Measurements from ENCODE around the gene NRDE2. TPM values are rescaled to one million over a fixed set of nuclear protein-coding genes. Genes with fewer than 3 reads are reported as not detected.

The NRDE2 gene
- total RNA-seq, 2 experiments from 2014 or later, result 12.3 to 16.6 TPM

- Histone ChIP-seq H3K27ac (ENCODE audit: low read depth, low read length, poor library complexity, severe bottlenecking) (no peak overlapping the region), H4K20me1 (ENCODE audit: insufficient read depth, low read length) (no peaks in the 10 kb centered on the region), H3K36me3 (ENCODE audit: insufficient read depth, low read length) (peaks cover 79% of the 10 kb centered on the region), H3K4me3 (ENCODE audit: low read depth, low read length, poor library complexity, severe bottlenecking) (no peak overlapping the region), H3K79me2 (ENCODE audit: insufficient read depth, low read depth, low read length) (no peaks in the 10 kb centered on the region), H3K4me1 (ENCODE audit: insufficient read depth, low read length, poor library complexity, severe bottlenecking) (no peaks in the 10 kb centered on the region), H3K9me2 (ENCODE audit: insufficient read depth, low read length) (no peaks in the 10 kb centered on the region), H3K9me3 (ENCODE audit: low read length) (no peaks in the 10 kb centered on the region), H3K4me2 (ENCODE audit: low read length) (no peak overlapping the region), H2AFZ (ENCODE audit: low read length) (no peak overlapping the region)
- no peak for DNase-seq (ENCODE audit: low spot score)
- POLR2A ChIA-PET, result no interaction called here
- intact Hi-C loops (cut with micrococcal nuclease; ENCODE audit: unreplicated experiment), result no loop called here
- CTCF ChIA-PET (ENCODE audit: unreplicated experiment), result no interaction called here
- TF ChIP-seq CTCF (conservative IDR thresholded peaks at IDR 0.05; ENCODE audit: low read length) (no peak), EZH2phosphoT487 (IDR thresholded peaks at IDR 0.05; ENCODE audit: borderline replicate concordance, low read depth, low read length) (no peak)
- BruUV-seq (replicated peaks), result no TSS peak
Observed at GRCh38 chr14:90272523-90272922, 59.2 kb downstream of the NRDE2 start.

- no peak for DNase-seq (ENCODE audit: low spot score)
- no peak overlapping the region for H2AFZ ChIP-seq (ENCODE audit: low read length)
- no peaks in the 10 kb centered on the region for H3K9me3 ChIP-seq (ENCODE audit: low read length)
- no peak overlapping the region for H3K27ac ChIP-seq (ENCODE audit: low read depth, low read length, poor library complexity, severe bottlenecking)
- BruUV-seq (replicated peaks), result no TSS peak
- POLR2A ChIA-PET, result interaction anchor here (1.1 kb wide), 1 partner anchor 11 kb away, joined by 3 read pairs; no protein-coding TSS in a partner anchor
- H3K36me3 ChIP-seq (ENCODE audit: insufficient read depth, low read length), result peaks cover 94% of the 10 kb centered on the region
- H3K4me3 ChIP-seq (ENCODE audit: low read depth, low read length, poor library complexity, severe bottlenecking), result no peak overlapping the region
- H3K4me1 ChIP-seq (ENCODE audit: insufficient read depth, low read length, poor library complexity, severe bottlenecking), result peaks cover 9% of the 10 kb centered on the region
- intact Hi-C loops (cut with micrococcal nuclease; ENCODE audit: unreplicated experiment), result no loop called here
- CTCF ChIA-PET (ENCODE audit: unreplicated experiment), result no interaction called here
- no peak overlapping the region for H3K4me2 ChIP-seq (ENCODE audit: low read length)
- no peaks in the 10 kb centered on the region for H3K9me2 ChIP-seq (ENCODE audit: insufficient read depth, low read length)
- H4K20me1 ChIP-seq (ENCODE audit: insufficient read depth, low read length), result no peaks in the 10 kb centered on the region
- no peaks in the 10 kb centered on the region for H3K79me2 ChIP-seq (ENCODE audit: insufficient read depth, low read depth, low read length)
- TF ChIP-seq EZH2phosphoT487 (IDR thresholded peaks at IDR 0.05; ENCODE audit: borderline replicate concordance, low read depth, low read length), result no peak
Observed at GRCh38 chr14:90268420-90268819, 63.3 kb downstream of the NRDE2 start.

GRCh38 chr14:90266441-90267154 is 65.1 kb downstream of the NRDE2 start:
- TF ChIP-seq CTCF (conservative IDR thresholded peaks at IDR 0.05; ENCODE audit: low read length), result no peak
- TF ChIP-seq EZH2phosphoT487 (IDR thresholded peaks at IDR 0.05; ENCODE audit: borderline replicate concordance, low read depth, low read length), result no peak
- Histone ChIP-seq H3K27ac (ENCODE audit: low read depth, low read length, poor library complexity, severe bottlenecking) (no peak overlapping the region), H3K79me2 (ENCODE audit: insufficient read depth, low read depth, low read length) (no peaks in the 10 kb centered on the region), H3K4me3 (ENCODE audit: low read depth, low read length, poor library complexity, severe bottlenecking) (no peak overlapping the region), H3K4me2 (ENCODE audit: low read length) (no peak overlapping the region), H3K9me3 (ENCODE audit: low read length) (no peaks in the 10 kb centered on the region), H3K36me3 (ENCODE audit: insufficient read depth, low read length) (peaks cover 94% of the 10 kb centered on the region), H2AFZ (ENCODE audit: low read length) (no peak overlapping the region), H3K4me1 (ENCODE audit: insufficient read depth, low read length, poor library complexity, severe bottlenecking) (peaks cover 9% of the 10 kb centered on the region), H4K20me1 (ENCODE audit: insufficient read depth, low read length) (no peaks in the 10 kb centered on the region), H3K9me2 (ENCODE audit: insufficient read depth, low read length) (no peaks in the 10 kb centered on the region)
- no peak for DNase-seq (ENCODE audit: low spot score)
- intact Hi-C loops (cut with micrococcal nuclease; ENCODE audit: unreplicated experiment), result no loop called here
- BruUV-seq (replicated peaks), result no TSS peak
- POLR2A ChIA-PET, result interaction anchor here (0.6 to 0.8 kb wide), 2 partner anchors 10 to 278 kb away, joined by 3 to 4 read pairs; no protein-coding TSS in a partner anchor
- CTCF ChIA-PET (ENCODE audit: unreplicated experiment), result no interaction called here
